Hepatocyte (in vitro differentiated cells): ENCODE results near the gene PCDHB4. TPM values are rescaled to one million over a fixed set of nuclear protein-coding genes. Genes with fewer than 3 reads are reported as not detected.
"Not testable (repeated sequence)": the region's sequence is repeated elsewhere in the genome, so short reads cannot be mapped to it uniquely, and the experiment has no call there.

Experiments used
- DNase-seq: peaks from one replicate; pipeline ENCODE4 v3.0.0-alpha.2; 2016; ENCODE audit warnings: low spot score
- H2AFZ ChIP-seq: fragments of 200-600 bp; sonication (generic); 2 replicates; pipeline ENCODE4 v1.6.0; 2016; ENCODE audit warnings: antibody characterized with exemption, mild to moderate bottlenecking
- H3K27ac ChIP-seq: fragments of 200-600 bp; sonication (generic); 2 replicates; pipeline ENCODE4 v1.5.1; 2016; ENCODE audit warnings: mild to moderate bottlenecking
- H3K27me3 ChIP-seq: fragments of 200-600 bp; sonication (generic); 2 replicates; pipeline ENCODE4 v1.6.1; 2016
- H3K36me3 ChIP-seq: fragments of 200-600 bp; sonication (generic); replicated peaks from 2 replicates; pipeline ENCODE4 v1.5.1; 2016; ENCODE audit warnings: low read depth; ENCODE audit not compliant: insufficient read depth
- H3K4me1 ChIP-seq: fragments of 200-600 bp; sonication (generic); 2 replicates; pipeline ENCODE4 v1.5.1; 2016; ENCODE audit warnings: mild to moderate bottlenecking, moderate library complexity; ENCODE audit not compliant: insufficient read depth
- H3K4me2 ChIP-seq: fragments of 200-600 bp; sonication (generic); 2 replicates; pipeline ENCODE4 v1.6.0; 2016
- H3K4me3 ChIP-seq: fragments of 200-600 bp; sonication (generic); 2 replicates; pipeline ENCODE4 v1.5.1; 2016; ENCODE audit warnings: mild to moderate bottlenecking
- H3K79me2 ChIP-seq: fragments of 200-600 bp; sonication (generic); 2 replicates; pipeline ENCODE4 v1.6.0; 2017; ENCODE audit warnings: mild to moderate bottlenecking
- H3K9me2 ChIP-seq: fragments of 200-600 bp; sonication (generic); replicated peaks from 2 replicates; pipeline ENCODE4 v1.6.0; 2017; ENCODE audit warnings: mild to moderate bottlenecking; ENCODE audit not compliant: insufficient read depth
- H3K9me3 ChIP-seq: fragments of 200-600 bp; sonication (generic); 2 replicates; pipeline ENCODE4 v1.5.1; 2016; ENCODE audit warnings: low read depth, mild to moderate bottlenecking
- H4K20me1 ChIP-seq: fragments of 200-600 bp; sonication (generic); 2 replicates; pipeline ENCODE4 v1.6.0; 2016; ENCODE audit warnings: mild to moderate bottlenecking; ENCODE audit not compliant: insufficient read depth, poor library complexity, severe bottlenecking
- EZH2 ChIP-seq: fragments of 200-600 bp; sonication (generic); IDR thresholded peaks from 2 replicates; pipeline ENCODE4 v1.6.1; 2016; ENCODE audit warnings: antibody characterized with exemption, mild to moderate bottlenecking, borderline replicate concordance
- EZH2phosphoT487 ChIP-seq: fragments of 200-600 bp; sonication (generic); IDR thresholded peaks from one replicate; pipeline ENCODE4 v1.6.1; 2018; ENCODE audit warnings: antibody characterized with exemption, mild to moderate bottlenecking, low read depth, moderate library complexity; ENCODE audit not compliant: unreplicated experiment, severe bottlenecking
- WGBS: methylation state at CpG from one replicate; pipeline ENCODE4 v1.1.6; 2016; ENCODE audit warnings: low lambda C conversion rate; ENCODE audit errors: missing lambda C conversion rate; 5-methylcytosine and 5-hydroxymethylcytosine counted together
- polyA plus RNA-seq: library from polyadenylated mRNA; unstranded; fragments of >200 nt; fragmentation: Nextera tagmentation; extraction: Ambion mirVana; gene quantifications from 2 replicates; pipeline ENCODE4 v1.2.1, GENCODE V29; 2016
- total RNA-seq: library from RNA; depleted of rRNA; stranded (reverse); fragments of >200 nt; gene quantifications from 2 replicates; pipeline ENCODE4 v1.2.3, GENCODE V29; 2014
- TF ChIP-seq, protein P1 (sequence below): fragments of 200-600 bp; sonication (generic); IDR thresholded peaks from 2 replicates; pipeline ENCODE4 v1.5.1; 2016; ENCODE audit warnings: antibody characterized with exemption, mild to moderate bottlenecking; ENCODE audit not compliant: poor library complexity

The PCDHB4 gene
- total and polyA plus RNA-seq, 2 experiments from 2014 or later = 0.29 to 2.5 TPM

DNA sequence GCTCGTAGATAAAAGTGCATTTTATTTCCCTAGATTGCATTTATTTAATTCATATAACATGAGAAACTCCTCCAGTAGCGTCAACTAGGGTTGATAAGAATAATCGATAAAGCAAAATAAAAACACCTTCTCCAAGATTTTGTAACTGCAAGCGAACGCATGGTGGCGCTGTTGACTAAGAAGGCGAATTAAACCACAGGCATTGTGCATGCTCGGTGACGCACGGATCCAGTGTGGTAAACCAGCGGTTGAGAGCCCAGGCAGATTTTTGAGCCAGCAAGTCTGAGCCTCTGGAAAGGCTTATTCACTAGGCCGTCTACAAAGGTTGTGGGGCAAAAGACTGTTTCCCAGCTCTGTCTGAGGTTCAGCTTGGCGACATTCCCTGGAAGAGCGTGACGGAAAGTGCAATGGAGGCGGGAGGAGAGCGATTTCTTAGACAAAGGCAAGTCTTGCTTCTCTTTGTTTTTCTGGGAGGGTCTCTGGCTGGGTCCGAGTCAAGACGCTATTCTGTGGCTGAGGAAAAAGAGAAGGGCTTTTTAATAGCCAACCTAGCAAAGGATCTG is 21.3 kb upstream of the PCDHB4 start, which contains the start of gene PCDHB3:
Gene PCDHB3, plus strand, starts transcription at position 231 of the 563 bp plus-strand sequence. Its CDS starts 177 bp downstream, at position 408.
- DNase-seq = no peak
- Histone ChIP-seq H3K4me2 (no peak within 1 kb of the TSS), H2AFZ (no peak within 1 kb of the TSS), H3K4me3 (no peak within 1 kb of the TSS), H4K20me1 (no peaks in the 10 kb centered on the region), H3K79me2 (peaks cover 26% of the 10 kb centered on the region), H3K27ac (no peak within 1 kb of the TSS), H3K27me3 (no peaks in the 10 kb centered on the region), H3K9me3 (peaks cover 43% of the 10 kb centered on the region), H3K36me3 (peaks cover 15% of the 10 kb centered on the region), H3K4me1 (no peaks in the 10 kb centered on the region), H3K9me2 (no peaks in the 10 kb centered on the region)
- WGBS = 83% methylated on average over 19 of the region's 19 CpGs
- TF ChIP-seq EZH2 = no peak
- TF ChIP-seq, protein P1, sequence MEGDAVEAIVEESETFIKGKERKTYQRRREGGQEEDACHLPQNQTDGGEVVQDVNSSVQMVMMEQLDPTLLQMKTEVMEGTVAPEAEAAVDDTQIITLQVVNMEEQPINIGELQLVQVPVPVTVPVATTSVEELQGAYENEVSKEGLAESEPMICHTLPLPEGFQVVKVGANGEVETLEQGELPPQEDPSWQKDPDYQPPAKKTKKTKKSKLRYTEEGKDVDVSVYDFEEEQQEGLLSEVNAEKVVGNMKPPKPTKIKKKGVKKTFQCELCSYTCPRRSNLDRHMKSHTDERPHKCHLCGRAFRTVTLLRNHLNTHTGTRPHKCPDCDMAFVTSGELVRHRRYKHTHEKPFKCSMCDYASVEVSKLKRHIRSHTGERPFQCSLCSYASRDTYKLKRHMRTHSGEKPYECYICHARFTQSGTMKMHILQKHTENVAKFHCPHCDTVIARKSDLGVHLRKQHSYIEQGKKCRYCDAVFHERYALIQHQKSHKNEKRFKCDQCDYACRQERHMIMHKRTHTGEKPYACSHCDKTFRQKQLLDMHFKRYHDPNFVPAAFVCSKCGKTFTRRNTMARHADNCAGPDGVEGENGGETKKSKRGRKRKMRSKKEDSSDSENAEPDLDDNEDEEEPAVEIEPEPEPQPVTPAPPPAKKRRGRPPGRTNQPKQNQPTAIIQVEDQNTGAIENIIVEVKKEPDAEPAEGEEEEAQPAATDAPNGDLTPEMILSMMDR = no peak
- no peak for TF ChIP-seq EZH2phosphoT487

DNA sequence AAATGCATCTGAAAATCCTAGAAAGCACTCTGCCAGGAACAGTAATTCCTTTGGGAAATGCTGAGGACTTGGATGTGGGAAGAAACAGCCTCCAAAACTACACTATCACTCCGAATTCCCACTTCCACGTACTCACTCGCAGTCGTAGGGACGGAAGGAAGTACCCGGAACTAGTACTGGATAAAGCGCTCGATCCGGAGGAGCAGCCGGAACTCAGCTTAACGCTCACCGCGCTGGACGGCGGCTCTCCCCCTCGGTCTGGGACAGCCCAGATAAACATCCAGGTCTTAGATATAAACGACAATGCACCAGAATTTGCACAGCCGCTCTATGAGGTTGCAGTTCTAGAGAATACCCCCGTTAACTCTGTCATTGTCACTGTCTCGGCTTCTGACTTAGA is 20.6 kb upstream of the PCDHB4 start:
- DNase-seq = no peak
- Histone ChIP-seq H3K36me3 (peaks cover 15% of the 10 kb centered on the region), H3K9me3 (peaks cover 49% of the 10 kb centered on the region), H3K27me3 (no peaks in the 10 kb centered on the region), H3K9me2 (no peaks in the 10 kb centered on the region), H2AFZ (no peak overlapping the region), H4K20me1 (no peaks in the 10 kb centered on the region), H3K79me2 (peaks cover 25% of the 10 kb centered on the region), H3K4me2 (no peak overlapping the region), H3K4me3 (no peak overlapping the region), H3K4me1 (no peaks in the 10 kb centered on the region), H3K27ac (no peak overlapping the region)
- TF ChIP-seq, protein P1 = no peak
- TF ChIP-seq EZH2phosphoT487 (no peak), EZH2 (no peak)
- 98% methylated on average over 19 of the region's 20 CpGs for WGBS

DNA sequence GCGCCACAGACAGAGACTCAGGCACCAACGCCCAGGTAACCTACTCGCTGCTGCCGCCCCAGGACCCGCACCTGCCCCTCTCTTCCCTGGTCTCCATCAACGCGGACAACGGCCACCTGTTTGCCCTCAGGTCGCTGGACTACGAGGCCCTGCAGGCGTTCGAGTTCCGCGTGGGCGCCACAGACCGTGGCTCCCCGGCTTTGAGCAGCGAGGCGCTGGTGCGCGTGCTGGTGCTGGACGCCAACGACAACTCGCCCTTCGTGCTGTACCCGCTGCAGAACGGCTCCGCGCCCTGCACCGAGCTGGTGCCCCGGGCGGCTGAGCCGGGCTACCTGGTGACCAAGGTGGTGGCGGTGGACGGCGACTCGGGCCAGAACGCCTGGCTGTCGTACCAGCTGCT is 19.5 kb upstream of the PCDHB4 start:
- H3K36me3 ChIP-seq = peaks cover 18% of the 10 kb centered on the region
- not testable (repeated sequence) for H3K4me1 ChIP-seq, H2AFZ ChIP-seq, H3K27me3 ChIP-seq, H3K4me3 ChIP-seq, H3K27ac ChIP-seq, H3K9me2 ChIP-seq, H4K20me1 ChIP-seq, H3K4me2 ChIP-seq, DNase-seq
- H3K9me3 ChIP-seq = peaks cover 52% of the 10 kb centered on the region
- WGBS = 98% methylated on average over 26 of the region's 39 CpGs
- H3K79me2 ChIP-seq = peaks cover 28% of the 10 kb centered on the region

DNA sequence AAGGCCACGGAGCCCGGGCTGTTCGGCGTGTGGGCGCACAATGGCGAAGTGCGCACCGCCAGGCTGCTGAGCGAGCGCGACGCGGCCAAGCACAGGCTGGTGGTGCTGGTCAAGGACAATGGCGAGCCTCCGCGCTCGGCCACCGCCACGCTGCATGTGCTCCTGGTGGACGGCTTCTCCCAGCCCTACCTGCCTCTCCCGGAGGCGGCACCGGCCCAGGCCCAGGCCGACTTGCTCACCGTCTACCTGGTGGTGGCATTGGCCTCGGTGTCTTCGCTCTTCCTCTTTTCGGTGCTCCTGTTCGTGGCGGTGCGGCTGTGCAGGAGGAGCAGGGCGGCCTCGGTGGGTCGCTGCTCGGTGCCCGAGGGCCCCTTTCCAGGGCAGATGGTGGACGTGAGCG is 19.1 kb upstream of the PCDHB4 start:
- Histone ChIP-seq H3K9me3 (peaks cover 52% of the 10 kb centered on the region), H3K36me3 (peaks cover 18% of the 10 kb centered on the region), H3K79me2 (peaks cover 24% of the 10 kb centered on the region)
- not testable (repeated sequence) for H3K4me2 ChIP-seq, H3K4me1 ChIP-seq, H2AFZ ChIP-seq, DNase-seq, H3K4me3 ChIP-seq, H3K27me3 ChIP-seq, H3K9me2 ChIP-seq, H4K20me1 ChIP-seq, H3K27ac ChIP-seq
- 99% methylated on average over 26 of the region's 38 CpGs for WGBS
